ENCODE measurements around the gene TOMM7.

Gene TOMM7

DNA sequence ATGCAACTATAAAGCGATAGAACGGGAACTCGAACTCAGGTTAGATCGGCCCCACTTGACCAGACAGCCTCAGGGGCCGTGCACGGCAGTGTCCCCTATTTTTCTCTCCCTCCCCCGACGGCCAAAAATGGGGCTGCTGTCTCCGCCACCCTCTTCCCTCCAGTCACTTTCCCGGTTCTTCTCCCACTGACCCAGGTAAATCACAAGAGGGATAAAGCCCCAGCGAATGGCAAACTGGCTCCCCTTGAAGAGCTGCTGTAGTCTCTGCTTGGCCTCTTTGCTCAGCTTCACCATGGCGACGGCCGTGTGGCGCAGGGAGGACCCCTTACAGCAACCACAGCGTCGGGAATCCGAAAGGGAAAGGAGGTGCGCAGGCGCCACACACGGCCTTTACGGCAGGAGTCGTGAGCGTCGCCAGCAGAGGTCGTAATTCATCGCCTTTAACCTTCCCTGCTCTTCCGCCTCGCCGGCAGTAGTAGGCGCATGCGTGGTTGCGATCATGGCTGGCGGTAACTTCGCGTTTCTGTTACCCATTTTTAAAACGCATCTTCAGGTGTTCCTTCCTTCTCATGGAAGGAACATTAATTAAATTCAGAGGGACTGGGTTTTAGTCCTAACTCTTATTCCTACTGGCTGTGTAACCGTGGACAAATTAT lies at the start of gene TOMM7:
TOMM7 (minus strand) TSS at position 364 of the 656 bp plus-strand sequence; CDS start at position 294, 70 bp downstream.
- Histone ChIP-seq H3K9me3 (ENCODE audit: control insufficient read depth, insufficient read depth, low read length) (no peaks in the 10 kb centered on the region), H3K4me3 (ENCODE audit: low read depth, low read length) (peak within 1 kb of the TSS; percentile 98), H3K4me1 (ENCODE audit: control insufficient read depth, insufficient read depth, low read length) (peaks cover 3% of the 10 kb centered on the region), H3K9ac (ENCODE audit: low read depth, low read length) (peak within 1 kb of the TSS; percentile 91), H3K27me3 (ENCODE audit: control insufficient read depth, insufficient read depth, low read length) (no peaks in the 10 kb centered on the region), H3K36me3 (ENCODE audit: control insufficient read depth, insufficient read depth, low read length) (no peaks in the 10 kb centered on the region)

DNA sequence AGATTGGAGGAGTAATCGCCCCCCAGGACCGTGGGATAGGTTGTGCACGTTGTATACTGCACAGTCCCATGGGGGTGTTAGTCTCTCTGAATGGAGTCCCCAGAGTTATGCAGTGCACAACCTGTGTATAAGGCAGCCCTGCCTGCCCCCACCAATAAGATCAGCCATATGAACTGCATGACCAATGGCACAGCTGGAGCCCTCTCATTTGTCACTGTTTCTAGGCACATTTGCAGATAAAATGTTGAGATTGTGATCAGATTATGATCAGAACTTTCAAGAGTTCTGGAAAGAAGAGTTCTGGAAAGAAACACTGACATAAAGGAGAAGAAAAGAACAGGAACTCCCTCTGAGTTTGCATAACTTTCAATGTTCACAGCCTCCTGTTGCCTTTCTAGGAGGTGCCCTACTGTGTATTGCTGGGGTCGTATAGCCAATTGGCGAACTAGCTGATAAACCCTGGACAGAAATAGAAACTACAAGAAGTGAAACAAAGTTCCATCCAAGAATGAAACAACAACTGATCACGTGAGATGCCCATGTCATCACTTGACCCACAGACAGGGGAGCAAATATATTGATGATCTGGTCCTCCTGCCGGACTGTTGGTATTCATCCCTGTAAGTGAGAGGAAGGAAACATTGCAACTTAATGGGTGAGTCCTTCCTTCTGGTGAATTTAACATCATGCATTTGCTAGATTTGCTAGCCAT lies 49.6 kb upstream of the TOMM7 start:
- H3K4me3 ChIP-seq (ENCODE audit: low read depth, low read length) = no peak overlapping the region
- no peak overlapping the region for H3K9ac ChIP-seq (ENCODE audit: low read depth, low read length)
- H3K9me3 ChIP-seq (ENCODE audit: control insufficient read depth, insufficient read depth, low read length) = no peaks in the 10 kb centered on the region
- H3K4me1 ChIP-seq (ENCODE audit: control insufficient read depth, insufficient read depth, low read length) = peaks cover 3% of the 10 kb centered on the region
- H3K36me3 ChIP-seq (ENCODE audit: control insufficient read depth, insufficient read depth, low read length) = no peaks in the 10 kb centered on the region
- H3K27me3 ChIP-seq (ENCODE audit: control insufficient read depth, insufficient read depth, low read length) = no peaks in the 10 kb centered on the region

DNA sequence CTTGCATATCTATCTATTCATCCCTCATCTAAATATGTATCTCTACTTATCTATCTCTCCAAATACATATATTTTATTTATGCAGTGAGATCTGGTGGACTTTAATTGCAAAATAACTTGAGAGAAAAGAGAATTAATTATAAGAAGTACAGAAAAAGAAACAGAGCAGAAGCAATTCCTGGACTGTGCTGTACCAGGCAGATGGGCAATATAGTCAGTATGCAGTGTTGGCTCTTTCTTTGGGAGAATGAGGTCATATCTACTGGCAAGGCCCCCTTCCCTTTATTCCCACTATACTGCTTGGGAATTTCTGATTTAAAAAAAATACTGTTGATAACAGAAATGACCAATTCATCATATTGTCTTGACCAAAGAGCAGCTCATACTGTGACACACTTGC lies 49.0 kb upstream of the TOMM7 start:
- H3K4me3 ChIP-seq (ENCODE audit: low read depth, low read length) = no peak overlapping the region
- H3K4me1 ChIP-seq (ENCODE audit: control insufficient read depth, insufficient read depth, low read length) = peaks cover 3% of the 10 kb centered on the region
- no peaks in the 10 kb centered on the region for H3K9me3 ChIP-seq (ENCODE audit: control insufficient read depth, insufficient read depth, low read length)
- H3K9ac ChIP-seq (ENCODE audit: low read depth, low read length) = no peak overlapping the region
- no peaks in the 10 kb centered on the region for H3K36me3 ChIP-seq (ENCODE audit: control insufficient read depth, insufficient read depth, low read length)
- no peaks in the 10 kb centered on the region for H3K27me3 ChIP-seq (ENCODE audit: control insufficient read depth, insufficient read depth, low read length)

DNA sequence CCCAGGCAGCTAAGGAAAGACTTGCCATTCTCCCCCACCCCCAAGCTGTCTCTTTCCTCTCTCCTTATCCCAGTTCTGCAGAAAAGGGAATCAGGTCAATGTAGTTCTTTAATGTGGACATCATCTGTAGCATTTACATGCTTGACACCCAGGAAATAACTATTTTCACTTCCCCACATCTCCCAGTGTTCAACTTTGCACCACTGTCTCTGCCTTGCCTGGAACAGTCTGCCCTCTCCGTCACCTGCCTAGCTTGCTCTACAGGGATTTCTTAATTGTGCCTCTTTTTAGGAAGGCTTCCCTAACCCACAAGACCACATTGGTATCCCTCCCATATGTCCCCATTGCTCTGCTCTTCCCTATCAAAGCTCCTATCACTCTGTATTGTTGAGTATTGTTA lies 45.9 kb upstream of the TOMM7 start:
- Histone ChIP-seq H3K36me3 (ENCODE audit: control insufficient read depth, insufficient read depth, low read length) (no peaks in the 10 kb centered on the region), H3K27me3 (ENCODE audit: control insufficient read depth, insufficient read depth, low read length) (no peaks in the 10 kb centered on the region), H3K4me1 (ENCODE audit: control insufficient read depth, insufficient read depth, low read length) (no peaks in the 10 kb centered on the region), H3K4me3 (ENCODE audit: low read depth, low read length) (no peak overlapping the region), H3K9ac (ENCODE audit: low read depth, low read length) (no peak overlapping the region), H3K9me3 (ENCODE audit: control insufficient read depth, insufficient read depth, low read length) (no peaks in the 10 kb centered on the region)

DNA sequence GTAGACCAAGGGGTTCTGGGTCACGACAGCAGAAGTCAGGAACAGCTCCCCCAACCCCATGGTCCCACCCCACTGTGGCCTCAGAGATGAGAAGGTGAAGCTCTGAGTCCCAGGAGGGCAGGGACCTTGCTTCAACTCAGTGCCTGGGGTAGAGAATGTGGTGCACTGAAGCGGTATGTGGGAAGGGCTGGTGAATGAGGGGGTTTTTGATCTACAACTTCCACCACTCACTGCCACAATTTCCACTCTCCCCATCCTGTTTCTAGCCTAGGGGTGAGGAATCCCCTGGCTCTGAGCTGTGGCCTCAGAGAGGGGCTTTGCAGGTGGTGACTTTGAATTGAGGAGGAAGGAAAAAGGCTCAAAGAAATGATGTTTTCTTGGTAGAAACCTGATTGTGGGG lies 44.9 kb upstream of the TOMM7 start:
- Histone ChIP-seq H3K4me3 (ENCODE audit: low read depth, low read length) (no peak overlapping the region), H3K4me1 (ENCODE audit: control insufficient read depth, insufficient read depth, low read length) (no peaks in the 10 kb centered on the region), H3K27me3 (ENCODE audit: control insufficient read depth, insufficient read depth, low read length) (no peaks in the 10 kb centered on the region), H3K9ac (ENCODE audit: low read depth, low read length) (no peak overlapping the region), H3K9me3 (ENCODE audit: control insufficient read depth, insufficient read depth, low read length) (no peaks in the 10 kb centered on the region), H3K36me3 (ENCODE audit: control insufficient read depth, insufficient read depth, low read length) (no peaks in the 10 kb centered on the region)

- H3K9ac ChIP-seq (ENCODE audit: low read depth, low read length) = no peak overlapping the region
- no peaks in the 10 kb centered on the region for H3K4me1 ChIP-seq (ENCODE audit: control insufficient read depth, insufficient read depth, low read length)
- H3K4me3 ChIP-seq (ENCODE audit: low read depth, low read length) = no peak overlapping the region
- H3K9me3 ChIP-seq (ENCODE audit: control insufficient read depth, insufficient read depth, low read length) = no peaks in the 10 kb centered on the region
- no peaks in the 10 kb centered on the region for H3K36me3 ChIP-seq (ENCODE audit: control insufficient read depth, insufficient read depth, low read length)
- no peaks in the 10 kb centered on the region for H3K27me3 ChIP-seq (ENCODE audit: control insufficient read depth, insufficient read depth, low read length)
These were observed 44.4 kb upstream of the TOMM7 start for GRCh38 chr7:22867003-22867402.

DNA sequence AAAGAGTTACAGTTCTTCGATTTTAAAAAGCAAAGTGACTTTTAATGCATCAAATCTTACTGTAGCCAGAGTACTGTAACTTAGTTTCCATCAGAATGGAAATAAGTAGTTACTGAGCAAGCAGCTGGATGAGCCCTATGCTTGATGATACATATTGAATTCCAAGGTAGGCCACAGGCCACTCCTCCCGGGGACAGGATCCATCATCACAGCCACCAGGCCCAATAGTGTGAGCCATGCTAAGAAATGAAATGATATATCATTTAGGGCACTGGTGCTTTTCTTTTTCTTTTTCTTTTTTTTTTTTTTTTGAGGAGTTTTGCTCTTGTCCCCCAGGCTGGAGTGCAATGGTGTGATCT lies 42.9 kb upstream of the TOMM7 start:
- H3K4me1 ChIP-seq (ENCODE audit: control insufficient read depth, insufficient read depth, low read length) = no peaks in the 10 kb centered on the region
- no peak overlapping the region for H3K4me3 ChIP-seq (ENCODE audit: low read depth, low read length)
- H3K27me3 ChIP-seq (ENCODE audit: control insufficient read depth, insufficient read depth, low read length) = no peaks in the 10 kb centered on the region
- H3K9ac ChIP-seq (ENCODE audit: low read depth, low read length) = no peak overlapping the region
- no peaks in the 10 kb centered on the region for H3K36me3 ChIP-seq (ENCODE audit: control insufficient read depth, insufficient read depth, low read length)
- no peaks in the 10 kb centered on the region for H3K9me3 ChIP-seq (ENCODE audit: control insufficient read depth, insufficient read depth, low read length)

- Histone ChIP-seq H3K36me3 (ENCODE audit: control insufficient read depth, insufficient read depth, low read length) (no peaks in the 10 kb centered on the region), H3K9ac (ENCODE audit: low read depth, low read length) (no peak overlapping the region), H3K4me1 (ENCODE audit: control insufficient read depth, insufficient read depth, low read length) (no peaks in the 10 kb centered on the region)
These were observed 42.4 kb upstream of the TOMM7 start for GRCh38 chr7:22864855-22865601.

GRCh38 chr7:22864301-22864700 lies 41.7 kb upstream of the TOMM7 start:
- no peaks in the 10 kb centered on the region for H3K9me3 ChIP-seq (ENCODE audit: control insufficient read depth, insufficient read depth, low read length)
- no peaks in the 10 kb centered on the region for H3K27me3 ChIP-seq (ENCODE audit: control insufficient read depth, insufficient read depth, low read length)
- no peaks in the 10 kb centered on the region for H3K4me1 ChIP-seq (ENCODE audit: control insufficient read depth, insufficient read depth, low read length)
- H3K4me3 ChIP-seq (ENCODE audit: low read depth, low read length) = no peak overlapping the region
- no peak overlapping the region for H3K9ac ChIP-seq (ENCODE audit: low read depth, low read length)
- H3K36me3 ChIP-seq (ENCODE audit: control insufficient read depth, insufficient read depth, low read length) = no peaks in the 10 kb centered on the region

More at GRCh38 chr7:22864855-22865601, 42.4 kb upstream of the TOMM7 start:
- Histone ChIP-seq H3K9me3 (ENCODE audit: control insufficient read depth, insufficient read depth, low read length) (no peaks in the 10 kb centered on the region), H3K27me3 (ENCODE audit: control insufficient read depth, insufficient read depth, low read length) (no peaks in the 10 kb centered on the region), H3K4me3 (ENCODE audit: low read depth, low read length) (no peak overlapping the region)

DNA sequence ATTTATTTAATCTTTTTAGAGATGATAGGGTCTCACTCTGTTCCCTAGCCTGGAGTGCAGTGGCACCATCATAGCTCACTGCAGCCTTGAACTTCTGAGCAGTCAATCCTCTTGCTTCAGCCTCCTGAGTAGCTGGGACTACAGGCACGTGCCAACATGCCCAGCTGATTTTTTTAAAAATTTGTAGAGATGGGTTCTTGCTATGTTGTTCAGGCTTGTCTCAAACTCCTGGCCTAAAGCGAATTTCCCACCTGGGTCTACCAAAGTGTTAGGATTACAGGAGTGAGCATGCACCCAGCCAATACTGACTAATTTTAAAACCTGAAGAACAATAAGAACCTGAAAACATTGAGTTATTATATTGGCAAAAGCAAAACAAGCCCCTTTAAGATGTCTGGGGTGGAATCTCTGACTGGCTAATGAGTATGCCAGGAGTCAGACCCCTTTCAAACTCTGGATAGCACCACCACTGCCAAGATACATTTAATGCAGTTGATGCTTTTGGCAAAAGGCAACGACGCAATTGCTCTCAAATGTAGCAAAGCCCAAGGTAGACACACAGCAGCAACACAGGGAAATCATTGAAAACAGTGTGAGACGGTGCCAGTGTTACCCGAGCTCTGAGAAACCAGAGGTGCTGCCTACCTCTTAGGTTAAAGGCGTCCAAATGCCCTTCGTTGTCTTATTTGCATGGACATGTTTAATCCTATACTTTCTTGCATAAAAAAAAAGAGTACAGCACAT lies 40.7 kb upstream of the TOMM7 start:
- no peaks in the 10 kb centered on the region for H3K4me1 ChIP-seq (ENCODE audit: control insufficient read depth, insufficient read depth, low read length)
- no peaks in the 10 kb centered on the region for H3K27me3 ChIP-seq (ENCODE audit: control insufficient read depth, insufficient read depth, low read length)
- no peak overlapping the region for H3K9ac ChIP-seq (ENCODE audit: low read depth, low read length)
- H3K36me3 ChIP-seq (ENCODE audit: control insufficient read depth, insufficient read depth, low read length) = peaks cover 3% of the 10 kb centered on the region
- H3K4me3 ChIP-seq (ENCODE audit: low read depth, low read length) = no peak overlapping the region
- no peaks in the 10 kb centered on the region for H3K9me3 ChIP-seq (ENCODE audit: control insufficient read depth, insufficient read depth, low read length)

GRCh38 chr7:22861576-22861975 lies 38.9 kb upstream of the TOMM7 start:
- peaks cover 3% of the 10 kb centered on the region for H3K36me3 ChIP-seq (ENCODE audit: control insufficient read depth, insufficient read depth, low read length)
- no peaks in the 10 kb centered on the region for H3K27me3 ChIP-seq (ENCODE audit: control insufficient read depth, insufficient read depth, low read length)
- no peak overlapping the region for H3K9ac ChIP-seq (ENCODE audit: low read depth, low read length)
- no peaks in the 10 kb centered on the region for H3K9me3 ChIP-seq (ENCODE audit: control insufficient read depth, insufficient read depth, low read length)
- H3K4me3 ChIP-seq (ENCODE audit: low read depth, low read length) = no peak overlapping the region
- no peaks in the 10 kb centered on the region for H3K4me1 ChIP-seq (ENCODE audit: control insufficient read depth, insufficient read depth, low read length)

All from iPS-15b (cell line).